Esophagus muscularis mucosa (tissue), 4 donors: ENCODE data around the gene SIK2. TPM values are rescaled to one million over a fixed set of nuclear protein-coding genes. Genes with fewer than 3 reads are reported as not detected.
A peak's percentile ranks its signal among the peaks of the same experiment; 100 is the strongest.

Experiments used
- DNase-seq: peaks from one replicate; pipeline ENCODE4 v3.0.0-alpha.2; 2017; ENCODE audit errors: extremely low spot score
- H3K27ac ChIP-seq, 4 donors: fragments of 200-600 bp; sonication (generic); replicated peaks in 1 of 4; 1 replicate in 3 of 4; 2 replicates in 1 of 4; pipeline ENCODE4 v1.5.1; 2016 to 2019; ENCODE audit warnings: mild to moderate bottlenecking in 1 of 4
- H3K27me3 ChIP-seq, 4 donors: fragments of 200-600 bp; sonication (generic); one replicate each; pipeline versions ENCODE4 v1.5.1 to v1.6.0; 2016 to 2019
- H3K36me3 ChIP-seq, 4 donors: fragments of 200-600 bp; sonication (generic); one replicate each; pipeline ENCODE4 v1.5.1; 2016 to 2019
- H3K4me1 ChIP-seq, 4 donors: fragments of 200-600 bp; sonication (generic); one replicate each; pipeline ENCODE4 v1.5.1; 2016 to 2019
- H3K4me3 ChIP-seq, 4 donors: fragments of 200-600 bp; sonication (generic); 1 replicate in 2 of 4; 2 replicates in 2 of 4; pipeline ENCODE4 v1.5.1; 2016 to 2019; ENCODE audit warnings: mild to moderate bottlenecking in 4 of 4, moderate library complexity in 1 of 4
- H3K9me3 ChIP-seq, 4 donors: fragments of 200-600 bp; sonication (generic); 1 replicate in 3 of 4; 2 replicates in 1 of 4; pipeline ENCODE4 v1.5.1; 2016 to 2019
- EP300 ChIP-seq: sonication (generic); formaldehyde crosslinking; IDR thresholded peaks from one replicate; pipeline ENCODE4 v1.6.1; 2017; ENCODE audit warnings: antibody characterized with exemption
- POLR2A ChIP-seq: fragments of 450-650 bp; IDR thresholded peaks from one replicate; pipeline ENCODE4 v1.6.1; 2017; ENCODE audit warnings: antibody characterized with exemption, moderate library complexity, mild to moderate bottlenecking, low read depth
- POLR2AphosphoS5 ChIP-seq, 2 donors: sonication (generic); formaldehyde crosslinking; IDR thresholded peaks; one replicate each; pipeline ENCODE4 v1.6.1; 2017; ENCODE audit warnings: antibody characterized with exemption in 2 of 2
- WGBS: methylation state at CpG from one replicate; pipeline ENCODE4 v1.1.5; 2018; 5-methylcytosine and 5-hydroxymethylcytosine counted together
- intact Hi-C: fragments of 100-400 bp; cut with DNase I; formaldehyde crosslinking; loops from one replicate; pipeline ENCODE4 v1.15.1; 2023
- total RNA-seq, 4 donors: library from RNA; depleted of rRNA; stranded (reverse); fragments of >200 nt; gene quantifications; one replicate each; pipeline versions ENCODE4 v1.1.0 to v1.2.1, GENCODE V29; 2016
- TF ChIP-seq, protein P1 (sequence below), 3 experiments: fragments of 200-600 bp in 2 of 3; fragments of 450-650 bp in 1 of 3; sonication (generic) in 2 of 3; IDR thresholded peaks; one replicate each; pipeline ENCODE4 v1.5.1; 2017 to 2019; ENCODE audit warnings: antibody characterized with exemption in 3 of 3, mild to moderate bottlenecking in 2 of 3, moderate library complexity in 1 of 3

The SIK2 gene
- total RNA-seq, 4 donors from 2014 or later, result 14.5 to 22.1 (median 17.4) TPM

- no peak for DNase-seq
- Histone ChIP-seq H3K4me1 (peaks cover 44 to 69% (median 55%) of the 10 kb centered on the region in 4 donors), H3K27ac (peak overlapping the region; percentile 62 to 76 (median 68)), H3K27me3 (no peaks in the 10 kb centered on the region), H3K4me3 (peak overlapping the region in 1 of 4 donors; percentile 4), H3K36me3 (no peaks in the 10 kb centered on the region), H3K9me3 (no peaks in the 10 kb centered on the region)
- WGBS, result 29% methylated on average over 1 of the region's 1 CpG
- no peak for TF ChIP-seq EP300
- TF ChIP-seq POLR2A, result no peak
- TF ChIP-seq, protein P1, sequence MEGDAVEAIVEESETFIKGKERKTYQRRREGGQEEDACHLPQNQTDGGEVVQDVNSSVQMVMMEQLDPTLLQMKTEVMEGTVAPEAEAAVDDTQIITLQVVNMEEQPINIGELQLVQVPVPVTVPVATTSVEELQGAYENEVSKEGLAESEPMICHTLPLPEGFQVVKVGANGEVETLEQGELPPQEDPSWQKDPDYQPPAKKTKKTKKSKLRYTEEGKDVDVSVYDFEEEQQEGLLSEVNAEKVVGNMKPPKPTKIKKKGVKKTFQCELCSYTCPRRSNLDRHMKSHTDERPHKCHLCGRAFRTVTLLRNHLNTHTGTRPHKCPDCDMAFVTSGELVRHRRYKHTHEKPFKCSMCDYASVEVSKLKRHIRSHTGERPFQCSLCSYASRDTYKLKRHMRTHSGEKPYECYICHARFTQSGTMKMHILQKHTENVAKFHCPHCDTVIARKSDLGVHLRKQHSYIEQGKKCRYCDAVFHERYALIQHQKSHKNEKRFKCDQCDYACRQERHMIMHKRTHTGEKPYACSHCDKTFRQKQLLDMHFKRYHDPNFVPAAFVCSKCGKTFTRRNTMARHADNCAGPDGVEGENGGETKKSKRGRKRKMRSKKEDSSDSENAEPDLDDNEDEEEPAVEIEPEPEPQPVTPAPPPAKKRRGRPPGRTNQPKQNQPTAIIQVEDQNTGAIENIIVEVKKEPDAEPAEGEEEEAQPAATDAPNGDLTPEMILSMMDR (IDR thresholded peaks at IDR 0.05), result no peak
- peak in 1 of 2 donors; percentile 29 for TF ChIP-seq POLR2AphosphoS5 (IDR thresholded peaks at IDR 0.05)
- intact Hi-C loops, result no loop called here
These were observed 33.4 kb downstream of the SIK2 start for GRCh38 chr11:111635706-111636045.

DNA sequence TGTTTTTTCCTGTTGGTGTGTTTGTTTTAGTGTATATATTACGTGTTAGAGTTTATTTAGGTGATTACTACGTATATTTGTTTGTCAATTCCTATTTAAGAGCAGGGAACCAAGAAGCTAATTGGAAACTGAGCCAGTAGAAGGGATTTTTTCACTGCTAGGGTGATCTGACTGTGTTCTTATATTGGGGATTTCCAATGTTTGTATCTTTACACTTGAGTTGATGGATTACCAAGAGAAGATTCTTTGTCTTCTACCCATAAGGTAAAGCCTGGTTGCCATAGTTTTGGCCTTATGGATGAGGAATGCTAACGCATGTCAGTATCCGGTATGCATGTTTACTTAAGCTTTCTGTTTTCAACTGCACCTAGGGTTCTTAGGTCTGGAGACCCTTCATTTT, 35.6 kb downstream of the SIK2 start:
- Histone ChIP-seq H3K9me3 (no peaks in the 10 kb centered on the region), H3K27me3 (no peaks in the 10 kb centered on the region), H3K27ac (peak overlapping the region in 1 of 4 donors; percentile 19), H3K36me3 (peaks cover 0 to 8% (median 2%) of the 10 kb centered on the region in 4 donors), H3K4me1 (peaks cover 50 to 60% (median 58%) of the 10 kb centered on the region in 4 donors), H3K4me3 (no peak overlapping the region)
- no peak for DNase-seq
- intact Hi-C loops, result no loop called here
- TF ChIP-seq, protein P1 (IDR thresholded peaks at IDR 0.05), result no peak
- TF ChIP-seq EP300, result no peak
- no peak for TF ChIP-seq POLR2AphosphoS5 (IDR thresholded peaks at IDR 0.05)
- no peak for TF ChIP-seq POLR2A
- 96% methylated on average over 4 of the region's 4 CpGs for WGBS

- Histone ChIP-seq H3K36me3 (peaks cover 0 to 8% (median 2%) of the 10 kb centered on the region in 4 donors), H3K4me3 (no peak overlapping the region), H3K4me1 (peaks cover 37 to 51% (median 45%) of the 10 kb centered on the region in 4 donors), H3K27me3 (no peaks in the 10 kb centered on the region), H3K27ac (peak overlapping the region in 1 of 4 donors; percentile 4), H3K9me3 (no peaks in the 10 kb centered on the region)
- TF ChIP-seq, protein P1 (IDR thresholded peaks at IDR 0.05), result no peak
- TF ChIP-seq POLR2AphosphoS5 (IDR thresholded peaks at IDR 0.05) (no peak), POLR2A (no peak), EP300 (no peak)
- intact Hi-C loops, result no loop called here
- 75% methylated on average over 1 of the region's 1 CpG for WGBS
- no peak for DNase-seq
These were observed 37.1 kb downstream of the SIK2 start for GRCh38 chr11:111639226-111639925.

DNA sequence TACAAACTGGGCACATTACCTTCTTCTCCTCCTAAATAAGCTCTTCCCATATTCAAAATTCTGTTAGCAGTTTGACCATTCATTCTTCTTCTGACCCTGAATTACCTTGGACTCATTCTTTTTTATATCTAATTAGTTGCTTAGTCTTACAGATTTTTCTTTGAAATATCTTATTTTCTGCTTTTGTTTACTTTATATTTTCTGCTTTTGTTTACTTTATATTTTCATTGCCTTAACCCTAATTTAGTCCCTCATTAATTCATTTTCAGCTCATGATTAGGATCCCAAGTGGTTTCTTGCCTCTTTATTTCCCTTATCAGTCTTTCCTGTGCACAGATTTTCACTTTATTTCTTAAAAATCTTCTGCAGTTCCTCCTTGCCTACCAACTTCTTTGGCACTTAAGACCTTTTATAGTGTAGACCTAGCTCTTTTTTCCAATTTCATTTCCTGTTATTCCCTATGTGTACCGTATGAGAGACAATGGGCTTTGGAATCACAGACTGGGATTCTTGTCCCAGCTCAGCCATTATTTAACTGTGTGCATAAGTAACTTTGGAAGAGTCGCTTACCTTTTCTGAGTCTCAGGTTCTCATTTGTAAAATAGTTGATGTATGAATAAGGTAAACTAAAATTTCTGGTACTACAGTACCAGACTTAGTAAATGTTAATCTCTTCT, 39.2 kb downstream of the SIK2 start:
- TF ChIP-seq POLR2A (no peak), EP300 (no peak), POLR2AphosphoS5 (IDR thresholded peaks at IDR 0.05) (no peak)
- TF ChIP-seq, protein P1 (IDR thresholded peaks at IDR 0.05), result no peak
- no peak for DNase-seq
- H3K27ac ChIP-seq, result no peak overlapping the region
- H3K9me3 ChIP-seq, result no peaks in the 10 kb centered on the region
- no peaks in the 10 kb centered on the region for H3K27me3 ChIP-seq
- 84% methylated on average over 2 of the region's 2 CpGs for WGBS
- peaks cover 0 to 12% (median 2%) of the 10 kb centered on the region in 4 donors for H3K36me3 ChIP-seq
- H3K4me1 ChIP-seq, result peaks cover 25 to 30% (median 26%) of the 10 kb centered on the region in 4 donors
- intact Hi-C loops, result no loop called here
- no peak overlapping the region for H3K4me3 ChIP-seq
